Measurements from ENCODE around the gene CYP2U1. TPM values are rescaled to one million over a fixed set of nuclear protein-coding genes. Genes with fewer than 3 reads are reported as not detected.

The CYP2U1 gene
- total and polyA plus RNA-seq, 8 donors = 0.58 to 10.7 (median 3.1) TPM

DNA sequence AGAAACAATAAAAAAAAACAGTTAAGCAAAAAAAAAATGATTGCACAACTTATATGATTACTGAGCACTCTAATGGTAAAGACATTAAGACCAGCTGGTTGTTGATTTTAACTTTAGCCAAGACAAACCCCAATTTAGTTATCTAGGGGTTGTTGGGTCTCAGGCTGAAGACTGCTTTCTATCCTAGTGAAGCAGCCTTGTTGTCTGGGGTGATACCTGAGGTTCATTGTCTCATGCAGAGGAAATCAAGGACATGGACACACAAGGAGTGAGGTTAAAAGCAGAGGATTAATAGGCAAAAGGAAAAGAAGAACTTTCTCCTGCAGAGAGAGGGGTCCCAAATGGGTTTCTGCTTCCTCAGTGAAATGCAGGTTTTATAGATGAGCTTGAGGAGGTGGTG, 40.0 kb upstream of the CYP2U1 start:
- TF ChIP-seq EP300 (IDR thresholded peaks at IDR 0.05) (no peak), POLR2AphosphoS5 (IDR thresholded peaks at IDR 0.05) (no peak), POLR2A (IDR thresholded peaks at IDR 0.05) (no peak)
- TF ChIP-seq, protein P1, sequence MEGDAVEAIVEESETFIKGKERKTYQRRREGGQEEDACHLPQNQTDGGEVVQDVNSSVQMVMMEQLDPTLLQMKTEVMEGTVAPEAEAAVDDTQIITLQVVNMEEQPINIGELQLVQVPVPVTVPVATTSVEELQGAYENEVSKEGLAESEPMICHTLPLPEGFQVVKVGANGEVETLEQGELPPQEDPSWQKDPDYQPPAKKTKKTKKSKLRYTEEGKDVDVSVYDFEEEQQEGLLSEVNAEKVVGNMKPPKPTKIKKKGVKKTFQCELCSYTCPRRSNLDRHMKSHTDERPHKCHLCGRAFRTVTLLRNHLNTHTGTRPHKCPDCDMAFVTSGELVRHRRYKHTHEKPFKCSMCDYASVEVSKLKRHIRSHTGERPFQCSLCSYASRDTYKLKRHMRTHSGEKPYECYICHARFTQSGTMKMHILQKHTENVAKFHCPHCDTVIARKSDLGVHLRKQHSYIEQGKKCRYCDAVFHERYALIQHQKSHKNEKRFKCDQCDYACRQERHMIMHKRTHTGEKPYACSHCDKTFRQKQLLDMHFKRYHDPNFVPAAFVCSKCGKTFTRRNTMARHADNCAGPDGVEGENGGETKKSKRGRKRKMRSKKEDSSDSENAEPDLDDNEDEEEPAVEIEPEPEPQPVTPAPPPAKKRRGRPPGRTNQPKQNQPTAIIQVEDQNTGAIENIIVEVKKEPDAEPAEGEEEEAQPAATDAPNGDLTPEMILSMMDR (IDR thresholded peaks at IDR 0.05) = no peak
- H3K4me1 ChIP-seq = peaks cover 5 to 34% (median 21%) of the 10 kb centered on the region in 4 donors
- peaks cover 0 to 7% (median 0%) of the 10 kb centered on the region in 4 donors for H3K9me3 ChIP-seq
- H3K4me3 ChIP-seq = no peak overlapping the region
- no peaks in the 10 kb centered on the region for H3K27me3 ChIP-seq
- no peak overlapping the region for H3K27ac ChIP-seq
- DNase-seq = no peak
- intact Hi-C loops (cut with DNase I; ENCODE audit: low total_unique reads) = no loop called here
- no peaks in the 10 kb centered on the region for H3K36me3 ChIP-seq

DNA sequence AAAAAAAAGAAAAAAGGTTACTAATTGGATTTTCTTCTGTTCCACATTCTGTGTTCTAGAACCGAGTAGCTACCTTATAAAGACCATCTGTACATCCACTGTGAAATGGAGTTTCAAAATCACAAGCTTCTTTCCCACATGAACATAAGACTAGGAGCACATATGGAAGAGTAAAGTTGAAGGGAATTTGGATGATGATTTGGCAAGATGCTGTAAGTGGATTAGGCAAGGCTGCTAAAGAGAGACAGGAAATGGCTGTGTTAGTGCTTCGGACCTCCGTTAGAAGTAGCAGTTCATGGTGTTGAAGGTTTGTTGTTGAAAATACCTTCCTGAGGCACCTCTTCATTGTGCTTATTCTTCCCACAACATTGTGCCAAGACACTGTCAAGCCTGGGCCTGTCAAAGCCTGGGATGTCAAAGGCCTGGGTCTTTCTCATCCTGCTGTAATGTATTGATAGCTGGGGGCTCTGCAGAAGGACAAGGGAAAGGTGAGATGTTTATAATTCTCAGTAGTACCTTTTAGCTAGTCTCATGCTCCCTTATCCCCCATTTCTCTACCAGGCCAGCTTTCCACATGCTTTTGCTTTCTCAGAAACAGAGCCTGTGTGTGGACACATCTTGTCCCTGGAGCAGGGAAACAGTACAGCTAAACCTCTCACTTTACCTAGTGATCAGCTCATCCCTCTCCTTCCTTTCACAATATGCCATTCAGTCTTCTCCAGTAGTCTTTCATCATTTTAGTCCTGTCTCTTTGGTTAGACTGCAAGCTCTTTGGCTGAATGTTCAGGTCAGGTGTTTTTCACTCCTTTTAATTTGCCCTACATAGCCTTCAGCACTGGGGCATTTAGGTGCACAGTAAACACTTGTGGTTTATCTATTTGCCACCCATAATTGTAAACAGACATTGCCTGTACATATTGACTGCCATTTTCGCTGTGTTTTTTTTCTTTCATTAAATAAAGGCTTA, 37.9 kb upstream of the CYP2U1 start:
- Histone ChIP-seq H3K27me3 (no peaks in the 10 kb centered on the region), H3K4me3 (no peak overlapping the region), H3K9me3 (no peaks in the 10 kb centered on the region), H3K36me3 (no peaks in the 10 kb centered on the region), H3K4me1 (peaks cover 5 to 53% (median 34%) of the 10 kb centered on the region in 4 donors), H3K27ac (peak overlapping the region in 1 of 5 donors; percentile 30)
- whole genome bisulfite sequencing, 5 donors = 66 to 75% (median 71%) methylated on average over 4 of the region's 4 CpGs
- intact Hi-C loops (cut with DNase I; ENCODE audit: low total_unique reads) = no loop called here
- TF ChIP-seq EP300 (IDR thresholded peaks at IDR 0.05) (no peak), POLR2AphosphoS5 (IDR thresholded peaks at IDR 0.05) (no peak), POLR2A (IDR thresholded peaks at IDR 0.05) (no peak)
- TF ChIP-seq, protein P1 (IDR thresholded peaks at IDR 0.05) = no peak
- DNase-seq = no peak

DNA sequence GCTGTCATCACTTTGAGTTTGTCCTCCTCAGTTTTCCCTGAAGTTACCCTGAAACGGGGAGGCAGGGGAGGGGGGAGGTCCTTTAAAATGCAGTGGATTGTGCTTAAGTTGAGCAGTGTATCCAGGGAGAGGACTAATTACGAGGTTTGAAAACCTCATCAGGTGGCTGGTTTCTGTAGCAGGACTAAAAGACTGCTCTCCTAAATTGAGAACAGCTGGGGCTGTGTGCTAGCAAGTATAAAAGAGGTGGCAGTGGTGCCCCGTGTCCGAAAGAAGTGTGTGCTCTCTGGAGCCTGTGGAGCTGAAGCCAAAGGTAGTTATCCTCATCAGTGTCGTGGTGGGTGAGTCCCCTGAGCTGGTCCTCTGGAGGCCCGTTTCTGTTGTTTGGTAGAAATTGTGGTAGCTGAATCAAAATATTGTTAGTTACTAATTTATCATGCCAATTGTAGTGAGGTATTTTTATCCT, 37.2 kb upstream of the CYP2U1 start:
- Histone ChIP-seq H3K4me1 (peaks cover 5 to 53% (median 34%) of the 10 kb centered on the region in 4 donors), H3K4me3 (no peak overlapping the region), H3K9me3 (no peaks in the 10 kb centered on the region), H3K27me3 (no peaks in the 10 kb centered on the region), H3K27ac (peak overlapping the region in 1 of 5 donors; percentile 5), H3K36me3 (no peaks in the 10 kb centered on the region)
- intact Hi-C loops (cut with DNase I; ENCODE audit: low total_unique reads) = no loop called here
- no peak for DNase-seq
- 73 to 82% (median 79%) methylated on average over 6 of the region's 6 CpGs for WGBS, 5 donors
- TF ChIP-seq, protein P1 (IDR thresholded peaks at IDR 0.05) = no peak
- no peak for TF ChIP-seq POLR2A (IDR thresholded peaks at IDR 0.05)
- TF ChIP-seq EP300 (IDR thresholded peaks at IDR 0.05) = no peak
- no peak for TF ChIP-seq POLR2AphosphoS5 (IDR thresholded peaks at IDR 0.05)

DNA sequence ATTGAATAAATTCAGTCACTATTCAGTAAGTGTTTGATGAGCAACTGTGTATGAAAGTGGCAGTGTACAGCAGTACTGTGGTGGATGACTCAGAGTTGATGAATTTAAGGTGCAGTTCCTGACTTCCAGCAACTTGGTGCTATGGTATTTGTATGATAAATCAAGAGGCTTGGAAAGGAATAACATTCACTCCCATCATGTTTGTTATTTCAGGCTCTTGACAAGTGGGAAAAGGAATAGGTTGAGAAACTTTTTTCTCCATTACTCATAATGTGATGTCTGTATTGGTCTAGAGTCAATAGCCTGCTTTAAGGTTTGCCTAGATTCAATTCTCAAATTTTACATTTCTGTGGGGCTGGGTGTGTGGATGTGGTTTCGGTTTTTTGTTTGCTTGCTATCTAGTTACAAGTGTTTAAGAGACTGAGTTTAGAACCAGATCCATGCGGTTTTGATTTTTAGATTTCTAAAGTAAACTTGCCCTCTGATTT, 35.1 kb upstream of the CYP2U1 start:
- WGBS, 5 donors = 17 to 50% (median 30%) methylated on average over 2 of the region's 2 CpGs
- peaks cover 5 to 53% (median 34%) of the 10 kb centered on the region in 4 donors for H3K4me1 ChIP-seq
- H3K36me3 ChIP-seq = peaks cover 0 to 5% (median 0%) of the 10 kb centered on the region in 4 donors
- peak in 1 of 3 donors; percentile 72 for TF ChIP-seq POLR2AphosphoS5 (IDR thresholded peaks at IDR 0.05)
- no peak for TF ChIP-seq EP300 (IDR thresholded peaks at IDR 0.05)
- H3K27ac ChIP-seq = peak overlapping the region in 4 of 5 donors; percentile 43 to 79 (median 57)
- H3K9me3 ChIP-seq = no peaks in the 10 kb centered on the region
- intact Hi-C loops (cut with DNase I; ENCODE audit: low total_unique reads) = no loop called here
- H3K4me3 ChIP-seq = no peak overlapping the region
- DNase-seq = peak in 1 of 2 donors; percentile 76
- no peaks in the 10 kb centered on the region for H3K27me3 ChIP-seq

Measured in stomach (tissue), 9 donors.